WTC11 (cell line): ENCODE measurements around the gene PEAK1.
"Not testable (repeated sequence)": the region's sequence is repeated elsewhere in the genome, so short reads cannot be mapped to it uniquely, and the experiment has no call there.

Source experiments
- CREB1 ChIP-seq: sonication (generic); formaldehyde crosslinking; IDR thresholded peaks from 2 replicates; pipeline ENCODE4 v1.8.0; 2023; ENCODE audit warnings: mild to moderate bottlenecking, missing genetic modification reagents
- E2F1 ChIP-seq: sonication (generic); formaldehyde crosslinking; IDR thresholded peaks from 2 replicates; pipeline ENCODE4 v1.8.0; 2022; ENCODE audit warnings: mild to moderate bottlenecking, missing genetic modification reagents
- FOXK1 ChIP-seq: sonication (generic); formaldehyde crosslinking; IDR thresholded peaks from 2 replicates; pipeline ENCODE4 v1.8.0; 2022; ENCODE audit warnings: mild to moderate bottlenecking, moderate library complexity, missing genetic modification reagents
- NFE2L1 ChIP-seq: sonication (generic); formaldehyde crosslinking; IDR thresholded peaks from 2 replicates; pipeline ENCODE4 v1.8.1; 2023; ENCODE audit warnings: missing genetic modification reagents
- ZNF121 ChIP-seq: sonication (generic); formaldehyde crosslinking; IDR thresholded peaks from 2 replicates; pipeline ENCODE4 v1.8.0; 2023; ENCODE audit warnings: missing genetic modification reagents
- ZNF416 ChIP-seq: fragments of 250-450 bp; sonication (Bioruptor Pico); IDR thresholded peaks from 2 replicates; pipeline ENCODE4 v1.9.0; 2021; ENCODE audit warnings: mild to moderate bottlenecking, inconsistent platforms
- ZNF671 ChIP-seq: fragments of 250-450 bp; sonication (Bioruptor Pico); IDR thresholded peaks from 2 replicates; pipeline ENCODE4 v1.8.0; 2021; ENCODE audit warnings: mild to moderate bottlenecking
- TF ChIP-seq, protein P1 (sequence below): fragments of 200-600 bp; IDR thresholded peaks from 2 replicates; pipeline ENCODE4 v1.8.0; 2022; ENCODE audit warnings: antibody characterized with exemption
- TF ChIP-seq, protein P2 (sequence below): sonication (generic); formaldehyde crosslinking; IDR thresholded peaks from 2 replicates; pipeline ENCODE4 v1.8.0; 2022; ENCODE audit warnings: mild to moderate bottlenecking, missing genetic modification reagents
- TF ChIP-seq, protein P3 (sequence below): sonication (generic); formaldehyde crosslinking; IDR thresholded peaks from 2 replicates; pipeline ENCODE4 v1.8.1; 2022; ENCODE audit warnings: mild to moderate bottlenecking, missing genetic modification reagents, moderate library complexity, borderline replicate concordance

DNA sequence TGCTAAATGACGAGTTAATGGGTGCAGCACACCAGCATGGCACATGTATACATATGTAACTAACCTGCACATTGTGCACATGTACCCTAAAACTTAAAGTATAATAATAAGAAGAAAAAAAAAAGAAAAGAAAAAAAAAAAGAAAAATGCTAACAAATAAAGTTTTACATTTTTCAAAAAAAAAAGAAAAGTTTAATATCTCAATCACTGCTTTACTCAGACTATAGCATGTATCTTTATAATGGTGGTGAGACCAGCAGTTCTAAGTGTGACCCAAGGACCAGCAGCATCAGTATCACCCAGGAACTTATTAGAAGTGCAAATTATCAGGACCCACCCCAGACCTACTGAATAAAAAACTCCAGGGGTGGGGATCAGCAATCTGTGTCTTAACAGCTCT lies 243.8 kb downstream of the PEAK1 start:
- TF ChIP-seq FOXK1; ZNF671; ZNF121 (CRISPR knock-in tag); CREB1; ZNF416 (CRISPR knock-in tag); NFE2L1 (CRISPR knock-in tag); E2F1 (CRISPR knock-in tag): not testable (repeated sequence)
- TF ChIP-seq, protein P1, sequence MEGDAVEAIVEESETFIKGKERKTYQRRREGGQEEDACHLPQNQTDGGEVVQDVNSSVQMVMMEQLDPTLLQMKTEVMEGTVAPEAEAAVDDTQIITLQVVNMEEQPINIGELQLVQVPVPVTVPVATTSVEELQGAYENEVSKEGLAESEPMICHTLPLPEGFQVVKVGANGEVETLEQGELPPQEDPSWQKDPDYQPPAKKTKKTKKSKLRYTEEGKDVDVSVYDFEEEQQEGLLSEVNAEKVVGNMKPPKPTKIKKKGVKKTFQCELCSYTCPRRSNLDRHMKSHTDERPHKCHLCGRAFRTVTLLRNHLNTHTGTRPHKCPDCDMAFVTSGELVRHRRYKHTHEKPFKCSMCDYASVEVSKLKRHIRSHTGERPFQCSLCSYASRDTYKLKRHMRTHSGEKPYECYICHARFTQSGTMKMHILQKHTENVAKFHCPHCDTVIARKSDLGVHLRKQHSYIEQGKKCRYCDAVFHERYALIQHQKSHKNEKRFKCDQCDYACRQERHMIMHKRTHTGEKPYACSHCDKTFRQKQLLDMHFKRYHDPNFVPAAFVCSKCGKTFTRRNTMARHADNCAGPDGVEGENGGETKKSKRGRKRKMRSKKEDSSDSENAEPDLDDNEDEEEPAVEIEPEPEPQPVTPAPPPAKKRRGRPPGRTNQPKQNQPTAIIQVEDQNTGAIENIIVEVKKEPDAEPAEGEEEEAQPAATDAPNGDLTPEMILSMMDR = not testable (repeated sequence)
- TF ChIP-seq, protein P2, sequence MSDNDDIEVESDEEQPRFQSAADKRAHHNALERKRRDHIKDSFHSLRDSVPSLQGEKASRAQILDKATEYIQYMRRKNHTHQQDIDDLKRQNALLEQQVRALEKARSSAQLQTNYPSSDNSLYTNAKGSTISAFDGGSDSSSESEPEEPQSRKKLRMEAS (CRISPR knock-in tag) = not testable (repeated sequence)
- TF ChIP-seq, protein P3, sequence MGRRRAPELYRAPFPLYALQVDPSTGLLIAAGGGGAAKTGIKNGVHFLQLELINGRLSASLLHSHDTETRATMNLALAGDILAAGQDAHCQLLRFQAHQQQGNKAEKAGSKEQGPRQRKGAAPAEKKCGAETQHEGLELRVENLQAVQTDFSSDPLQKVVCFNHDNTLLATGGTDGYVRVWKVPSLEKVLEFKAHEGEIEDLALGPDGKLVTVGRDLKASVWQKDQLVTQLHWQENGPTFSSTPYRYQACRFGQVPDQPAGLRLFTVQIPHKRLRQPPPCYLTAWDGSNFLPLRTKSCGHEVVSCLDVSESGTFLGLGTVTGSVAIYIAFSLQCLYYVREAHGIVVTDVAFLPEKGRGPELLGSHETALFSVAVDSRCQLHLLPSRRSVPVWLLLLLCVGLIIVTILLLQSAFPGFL (CRISPR knock-in tag) = not testable (repeated sequence)
